ENCODE results near the gene SYNGAP1.

The SYNGAP1 gene

GRCh38 chr6:33434961-33435360, 15.1 kb downstream of the SYNGAP1 start:
- no peak for DNase-seq (ENCODE audit: low read depth in 4 of 4, low spot score in 1 of 4)

GRCh38 chr6:33437666-33438065, 17.8 kb downstream of the SYNGAP1 start:
- DNase-seq (ENCODE audit: low read depth in 4 of 4, low spot score in 1 of 4): no peak

GRCh38 chr6:33438978-33439594, 19.2 kb downstream of the SYNGAP1 start:
- no peak for DNase-seq (ENCODE audit: low read depth in 4 of 4, low spot score in 1 of 4)

GRCh38 chr6:33439956-33440648, 20.2 kb downstream of the SYNGAP1 start:
- no peak for DNase-seq (ENCODE audit: low read depth in 4 of 4, low spot score in 1 of 4)

- DNase-seq (ENCODE audit: low read depth in 4 of 4, low spot score in 1 of 4): no peak
Measured at GRCh38 chr6:33440649-33441309, 20.9 kb downstream of the SYNGAP1 start.

- DNase-seq (ENCODE audit: low read depth in 4 of 4, low spot score in 1 of 4): no peak
Measured at GRCh38 chr6:33441457-33441856, 21.6 kb downstream of the SYNGAP1 start.

GRCh38 chr6:33442283-33442682, 22.4 kb downstream of the SYNGAP1 start:
- no peak for DNase-seq (ENCODE audit: low read depth in 4 of 4, low spot score in 1 of 4)

- no peak for DNase-seq (ENCODE audit: low read depth in 4 of 4, low spot score in 1 of 4)
Measured at GRCh38 chr6:33443025-33443424, 23.2 kb downstream of the SYNGAP1 start.

- no peak for DNase-seq (ENCODE audit: low read depth in 4 of 4, low spot score in 1 of 4)
Measured at GRCh38 chr6:33443619-33444504, 24.0 kb downstream of the SYNGAP1 start.

- DNase-seq (ENCODE audit: low read depth in 4 of 4, low spot score in 1 of 4): no peak
Measured at GRCh38 chr6:33445119-33445603, 25.3 kb downstream of the SYNGAP1 start.

GRCh38 chr6:33446356-33446755, 26.5 kb downstream of the SYNGAP1 start:
- DNase-seq (ENCODE audit: low read depth in 4 of 4, low spot score in 1 of 4): no peak

- DNase-seq (ENCODE audit: low read depth in 4 of 4, low spot score in 1 of 4): no peak
Measured at GRCh38 chr6:33450434-33450833, 30.6 kb downstream of the SYNGAP1 start.

GRCh38 chr6:33451606-33452005, 31.7 kb downstream of the SYNGAP1 start:
- no peak for DNase-seq (ENCODE audit: low read depth in 4 of 4, low spot score in 1 of 4)

GRCh38 chr6:33452496-33452895, 32.6 kb downstream of the SYNGAP1 start:
- no peak for DNase-seq (ENCODE audit: low read depth in 4 of 4, low spot score in 1 of 4)

- no peak for DNase-seq (ENCODE audit: low read depth in 4 of 4, low spot score in 1 of 4)
Measured at GRCh38 chr6:33453393-33454008, 33.6 kb downstream of the SYNGAP1 start.

GRCh38 chr6:33454009-33454946, 34.4 kb downstream of the SYNGAP1 start, which contains the start of gene ZBTB9:
Gene ZBTB9, plus strand, starts transcription at chr6:33454576. Its CDS starts 525 bp downstream, at chr6:33455101.
- DNase-seq (ENCODE audit: low read depth in 4 of 4, low spot score in 1 of 4): peak; percentile 80 to 95 (median 85)

- no peak for DNase-seq (ENCODE audit: low read depth in 4 of 4, low spot score in 1 of 4)
Measured at GRCh38 chr6:33455051-33455450, 35.2 kb downstream of the SYNGAP1 start.

- DNase-seq (ENCODE audit: low read depth in 4 of 4, low spot score in 1 of 4): no peak
Measured at GRCh38 chr6:33456156-33456555, 36.3 kb downstream of the SYNGAP1 start.

GRCh38 chr6:33458676-33459075, 38.8 kb downstream of the SYNGAP1 start:
- no peak for DNase-seq (ENCODE audit: low read depth in 4 of 4, low spot score in 1 of 4)

- DNase-seq (ENCODE audit: low read depth in 4 of 4, low spot score in 1 of 4): no peak
Measured at GRCh38 chr6:33459226-33459625, 39.4 kb downstream of the SYNGAP1 start.
